Measurements from ENCODE around the gene AURKAIP1. TPM values are rescaled to one million over a fixed set of nuclear protein-coding genes. Genes with fewer than 3 reads are reported as not detected.

Gene AURKAIP1
- total and polyA plus RNA-seq, 2 of the 13 experiments (the other 11 are each of a cell fraction or from before 2014, with no cell fraction given) = 69.5 to 175 TPM

GRCh38 chr1:1324524-1325287 lies 50.3 kb downstream of the AURKAIP1 start, which contains the start of the genes CPTP and INTS11 (continued):
- TF ChIP-seq RNF219 (CRISPR knock-in tag; IDR thresholded peaks at IDR 0.05) = no peak
- TF ChIP-seq NFYB (CRISPR knock-in tag; IDR thresholded peaks at IDR 0.05) = peak; percentile 83
- peak; percentile 66; the same call in 1 of the 2 replicates for TF ChIP-seq MYPOP (CRISPR knock-in tag; IDR thresholded peaks at IDR 0.05)
- no peak for TF ChIP-seq CERS6 (CRISPR knock-in tag; IDR thresholded peaks at IDR 0.05)
- no peak for TF ChIP-seq ATF3 (CRISPR knock-in tag; IDR thresholded peaks at IDR 0.05)
- no peak for TF ChIP-seq PRDM10 (CRISPR knock-in tag; IDR thresholded peaks at IDR 0.05; ENCODE audit: low read depth)
- TF ChIP-seq PHF8 (CRISPR knock-in tag; IDR thresholded peaks at IDR 0.05) = peak; percentile 79
- peak; percentile 78; the same call in 1 of the 2 replicates for TF ChIP-seq ZGPAT (CRISPR knock-in tag; IDR thresholded peaks at IDR 0.05)
- no peak for TF ChIP-seq NFIB (CRISPR knock-in tag; IDR thresholded peaks at IDR 0.05; ENCODE audit: borderline replicate concordance)
- no peak for TF ChIP-seq TOPORS (CRISPR knock-in tag; IDR thresholded peaks at IDR 0.05)
- no peak for TF ChIP-seq TGIF2 (CRISPR knock-in tag; IDR thresholded peaks at IDR 0.05)
- TF ChIP-seq ZBTB43 (CRISPR knock-in tag; conservative IDR thresholded peaks at IDR 0.05) = no peak
- peak; percentile 17; the same call in 1 of the 2 replicates for TF ChIP-seq SP5 (CRISPR knock-in tag; IDR thresholded peaks at IDR 0.05; ENCODE audit: borderline replicate concordance, low read depth)
- peak; percentile 65; the same call in 1 of the 2 replicates for TF ChIP-seq ZNF891 (CRISPR knock-in tag; IDR thresholded peaks at IDR 0.05)
- TF ChIP-seq ZNF317 (CRISPR knock-in tag; IDR thresholded peaks at IDR 0.05) = peak; percentile 63
- TF ChIP-seq CBX1 (IDR thresholded peaks at IDR 0.05; ENCODE audit: low read depth) = no peak
- TF ChIP-seq ZNF225 (CRISPR knock-in tag; IDR thresholded peaks at IDR 0.05) = no peak; the same call in 1 of the 2 replicates
- no peak for TF ChIP-seq AHR (CRISPR knock-in tag; IDR thresholded peaks at IDR 0.05)
